ENCODE data around the gene SLC29A3. TPM values are rescaled to one million over a fixed set of nuclear protein-coding genes. Genes with fewer than 3 reads are reported as not detected.

SLC29A3 gene
- total RNA-seq, 3 donors from 2014 or later (not counting 1 experiment from before 2014, with no cell fraction given): 4.0 to 6.6 (median 5.3) TPM

- Histone ChIP-seq H3K27ac (ENCODE audit: low read length) (no peak overlapping the region), H3K9me3 (ENCODE audit: control insufficient read depth, insufficient read depth, low read length) (no peaks in the 10 kb centered on the region), H3K4me3 (ENCODE audit: low read length) (no peak overlapping the region), H3K27me3 (ENCODE audit: control insufficient read depth, insufficient read depth, low read length) (no peaks in the 10 kb centered on the region), H3K36me3 (ENCODE audit: control insufficient read depth, insufficient read depth, low read length) (peaks cover under 1% of the 10 kb centered on the region), H3K4me1 (ENCODE audit: control insufficient read depth, insufficient read depth, low read length) (peaks cover 6% of the 10 kb centered on the region)
- intact Hi-C loops (cut with micrococcal nuclease): no loop called here
- H3K36me3 Mint-ChIP-seq: no peaks in the 10 kb centered on the region
- no peak for TF ChIP-seq CTCF (IDR thresholded peaks at IDR 0.05)
- peaks cover 0 to 8% of the 10 kb centered on the region in 2 donors for H3K4me1 Mint-ChIP-seq
- no peak overlapping the region for H3K4me3 Mint-ChIP-seq
- no peak for ATAC-seq
- no peak overlapping the region for H3K27ac Mint-ChIP-seq
- no peaks in the 10 kb centered on the region for H3K9me3 Mint-ChIP-seq
- 88% methylated on average over 2 of the region's 3 CpGs for WGBS (ENCODE audit: insufficient coverage)
- H3K27me3 Mint-ChIP-seq (ENCODE audit: low read depth in 2 of 2): no peaks in the 10 kb centered on the region
- no peak for DNase-seq
Measured at GRCh38 chr10:71346731-71347130, 27.7 kb downstream of the SLC29A3 start.

- intact Hi-C loops (cut with micrococcal nuclease): no loop called here
- no peaks in the 10 kb centered on the region for H3K27me3 Mint-ChIP-seq (ENCODE audit: low read depth in 2 of 2)
Measured at GRCh38 chr10:71347587-71348395, 28.7 kb downstream of the SLC29A3 start.

GRCh38 chr10:71348850-71349249, 29.8 kb downstream of the SLC29A3 start:
- no peak for TF ChIP-seq CTCF (IDR thresholded peaks at IDR 0.05)
- ATAC-seq: no peak
- Mint-ChIP-seq H3K27me3 (ENCODE audit: low read depth in 2 of 2) (no peaks in the 10 kb centered on the region), H3K4me3 (no peak overlapping the region), H3K9me3 (no peaks in the 10 kb centered on the region), H3K36me3 (no peaks in the 10 kb centered on the region), H3K4me1 (peaks cover 0 to 8% of the 10 kb centered on the region in 2 donors), H3K27ac (no peak overlapping the region)
- intact Hi-C loops (cut with micrococcal nuclease): no loop called here
- Histone ChIP-seq H3K4me1 (ENCODE audit: control insufficient read depth, insufficient read depth, low read length) (peaks cover 3% of the 10 kb centered on the region), H3K36me3 (ENCODE audit: control insufficient read depth, insufficient read depth, low read length) (peaks cover 3% of the 10 kb centered on the region), H3K9me3 (ENCODE audit: control insufficient read depth, insufficient read depth, low read length) (no peaks in the 10 kb centered on the region), H3K27me3 (ENCODE audit: control insufficient read depth, insufficient read depth, low read length) (no peaks in the 10 kb centered on the region), H3K4me3 (ENCODE audit: low read length) (no peak overlapping the region), H3K27ac (ENCODE audit: low read length) (no peak overlapping the region)
- 100% methylated on average over 1 of the region's 1 CpG for WGBS (ENCODE audit: insufficient coverage)
- no peak for DNase-seq

More at GRCh38 chr10:71347587-71348395, 28.7 kb downstream of the SLC29A3 start:
- no peaks in the 10 kb centered on the region for H3K36me3 Mint-ChIP-seq
- no peak overlapping the region for H3K27ac Mint-ChIP-seq
- Histone ChIP-seq H3K27ac (ENCODE audit: low read length) (no peak overlapping the region), H3K9me3 (ENCODE audit: control insufficient read depth, insufficient read depth, low read length) (no peaks in the 10 kb centered on the region), H3K36me3 (ENCODE audit: control insufficient read depth, insufficient read depth, low read length) (peaks cover 2% of the 10 kb centered on the region), H3K4me1 (ENCODE audit: control insufficient read depth, insufficient read depth, low read length) (peaks cover 6% of the 10 kb centered on the region), H3K27me3 (ENCODE audit: control insufficient read depth, insufficient read depth, low read length) (no peaks in the 10 kb centered on the region), H3K4me3 (ENCODE audit: low read length) (no peak overlapping the region)
- WGBS (ENCODE audit: insufficient coverage): 93% methylated on average over 14 of the region's 14 CpGs
- DNase-seq: no peak
- H3K9me3 Mint-ChIP-seq: no peaks in the 10 kb centered on the region
- TF ChIP-seq CTCF (IDR thresholded peaks at IDR 0.05): no peak
- no peak for ATAC-seq
- peaks cover 0 to 8% of the 10 kb centered on the region in 2 donors for H3K4me1 Mint-ChIP-seq
- H3K4me3 Mint-ChIP-seq: no peak overlapping the region

All from natural killer cell (primary cell).